Muscle layer of colon (tissue), 2 donors: ENCODE data around the gene RAPGEF4.
"Not testable (repeated sequence)": the region's sequence is repeated elsewhere in the genome, so short reads cannot be mapped to it uniquely, and the experiment has no call there.

Experiments
- H3K27ac ChIP-seq: one replicate; pipeline ENCODE4 v1.7.0; 2013; ENCODE audit warnings: low read depth, mild to moderate bottlenecking, low read length, moderate library complexity
- H3K27me3 ChIP-seq, 2 donors: one replicate each; pipeline ENCODE4 v1.7.0; 2013; ENCODE audit warnings: low read length in 2 of 2, mild to moderate bottlenecking in 2 of 2; ENCODE audit not compliant: insufficient read depth in 2 of 2, control insufficient read depth in 1 of 2
- H3K36me3 ChIP-seq: one replicate; pipeline ENCODE4 v1.7.0; 2013; ENCODE audit warnings: mild to moderate bottlenecking, low read length; ENCODE audit not compliant: insufficient read depth
- H3K4me1 ChIP-seq: one replicate; pipeline ENCODE4 v1.7.0; 2013; ENCODE audit warnings: mild to moderate bottlenecking, low read length; ENCODE audit not compliant: insufficient read depth
- H3K4me3 ChIP-seq, 2 donors: one replicate each; pipeline ENCODE4 v1.7.0; 2013; ENCODE audit warnings: low read length in 2 of 2, low read depth in 1 of 2, mild to moderate bottlenecking in 1 of 2, moderate library complexity in 1 of 2
- H3K9ac ChIP-seq: one replicate; pipeline ENCODE4 v1.7.0; 2013; ENCODE audit warnings: low read length
- H3K9me3 ChIP-seq: one replicate; pipeline ENCODE4 v1.7.0; 2013; ENCODE audit warnings: mild to moderate bottlenecking, low read length
- donor health status: abdominal sarcoma.
- donor health status: Adenocarcinoma of cecum.

RAPGEF4 gene

DNA sequence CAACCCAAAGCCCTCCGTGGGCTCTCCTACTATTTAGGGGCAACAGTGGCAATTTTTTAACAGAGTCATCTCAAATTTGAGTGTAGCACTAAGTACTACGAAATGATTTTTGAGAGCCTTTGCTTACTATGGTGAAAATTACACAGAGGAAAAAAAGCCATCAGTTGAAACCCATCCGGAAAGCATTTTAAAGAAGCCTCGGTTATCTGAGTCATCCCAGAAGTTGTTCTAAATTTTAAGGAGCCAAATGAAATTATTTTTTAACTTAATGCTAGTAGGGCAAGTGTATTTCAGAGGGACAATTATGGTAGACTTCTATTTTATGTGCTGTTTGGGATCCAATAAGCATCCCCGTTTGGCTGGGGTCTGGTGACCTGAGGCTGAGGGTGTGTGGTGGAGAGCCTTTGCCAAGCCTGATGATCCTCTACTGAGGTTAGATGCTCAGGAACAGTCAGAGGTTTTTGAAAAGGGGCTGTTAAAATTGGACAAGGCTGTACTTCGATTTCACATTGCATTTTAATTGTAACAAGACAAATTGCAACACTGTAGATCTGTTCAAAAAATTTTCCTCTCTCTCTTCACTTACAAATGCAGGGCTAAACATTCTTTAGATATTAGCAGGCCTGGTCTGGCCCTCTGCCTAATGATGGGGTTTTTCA is 47.0 kb downstream of the RAPGEF4 start:
- H3K4me3 ChIP-seq: no peak overlapping the region
- no peaks in the 10 kb centered on the region for H3K36me3 ChIP-seq
- no peak overlapping the region for H3K9ac ChIP-seq
- no peaks in the 10 kb centered on the region for H3K27me3 ChIP-seq
- H3K27ac ChIP-seq: no peak overlapping the region
- H3K4me1 ChIP-seq: no peaks in the 10 kb centered on the region
- H3K9me3 ChIP-seq: no peaks in the 10 kb centered on the region

GRCh38 chr2:172783165-172783898 is 47.7 kb downstream of the RAPGEF4 start:
- H3K4me3 ChIP-seq: no peak overlapping the region
- H3K27ac ChIP-seq: no peak overlapping the region
- no peaks in the 10 kb centered on the region for H3K4me1 ChIP-seq

GRCh38 chr2:172788871-172789270 is 53.2 kb downstream of the RAPGEF4 start:
- no peak overlapping the region for H3K27ac ChIP-seq
- H3K9me3 ChIP-seq: no peaks in the 10 kb centered on the region
- no peak overlapping the region for H3K9ac ChIP-seq
- no peaks in the 10 kb centered on the region for H3K36me3 ChIP-seq
- no peaks in the 10 kb centered on the region for H3K4me1 ChIP-seq
- no peaks in the 10 kb centered on the region for H3K27me3 ChIP-seq
- no peak overlapping the region for H3K4me3 ChIP-seq

More at GRCh38 chr2:172783165-172783898, 47.7 kb downstream of the RAPGEF4 start:
- Histone ChIP-seq H3K36me3 (no peaks in the 10 kb centered on the region), H3K9ac (no peak overlapping the region), H3K27me3 (no peaks in the 10 kb centered on the region), H3K9me3 (no peaks in the 10 kb centered on the region)

DNA sequence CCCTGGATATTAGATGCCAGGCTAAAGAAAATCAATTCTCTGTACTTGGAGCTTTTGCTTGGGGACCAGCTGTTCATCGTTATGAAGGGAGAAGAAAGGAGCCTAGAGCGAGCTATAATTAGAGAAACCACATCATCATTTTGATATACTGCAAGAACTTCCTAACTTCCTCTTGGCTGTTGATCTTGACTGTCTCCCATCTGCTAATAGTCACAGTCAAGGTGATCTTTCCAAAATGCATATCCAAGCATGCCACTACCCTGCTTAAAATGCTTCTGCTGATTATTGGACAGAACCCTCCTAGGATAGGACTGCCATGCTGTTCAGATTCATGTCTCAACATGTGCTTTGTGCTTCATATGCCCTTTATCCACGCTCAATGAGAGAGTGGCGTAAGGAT is 54.8 kb downstream of the RAPGEF4 start:
- H3K9me3 ChIP-seq: no peaks in the 10 kb centered on the region
- H3K4me3 ChIP-seq: no peak overlapping the region
- H3K9ac ChIP-seq: no peak overlapping the region
- H3K4me1 ChIP-seq: no peaks in the 10 kb centered on the region
- no peaks in the 10 kb centered on the region for H3K36me3 ChIP-seq
- H3K27me3 ChIP-seq: no peaks in the 10 kb centered on the region
- no peak overlapping the region for H3K27ac ChIP-seq

- no peaks in the 10 kb centered on the region for H3K27me3 ChIP-seq
- no peak overlapping the region for H3K27ac ChIP-seq
- H3K36me3 ChIP-seq: no peaks in the 10 kb centered on the region
- no peak overlapping the region for H3K4me3 ChIP-seq
- no peaks in the 10 kb centered on the region for H3K9me3 ChIP-seq
- H3K9ac ChIP-seq: no peak overlapping the region
- no peaks in the 10 kb centered on the region for H3K4me1 ChIP-seq
Measured at GRCh38 chr2:172791953-172792352, 56.3 kb downstream of the RAPGEF4 start.

- Histone ChIP-seq H3K27ac (no peak overlapping the region), H3K9ac (no peak overlapping the region), H3K36me3 (no peaks in the 10 kb centered on the region)
Measured at GRCh38 chr2:172792711-172793110, 57.1 kb downstream of the RAPGEF4 start.

GRCh38 chr2:172803308-172803707 is 67.7 kb downstream of the RAPGEF4 start:
- H3K27me3 ChIP-seq, H3K9ac ChIP-seq, H3K9me3 ChIP-seq, H3K4me1 ChIP-seq, H3K4me3 ChIP-seq, H3K36me3 ChIP-seq, H3K27ac ChIP-seq: not testable (repeated sequence)

More at GRCh38 chr2:172792711-172793110, 57.1 kb downstream of the RAPGEF4 start:
- H3K4me3 ChIP-seq: no peak overlapping the region
- H3K4me1 ChIP-seq: no peaks in the 10 kb centered on the region
- no peaks in the 10 kb centered on the region for H3K9me3 ChIP-seq
- H3K27me3 ChIP-seq: no peaks in the 10 kb centered on the region

DNA sequence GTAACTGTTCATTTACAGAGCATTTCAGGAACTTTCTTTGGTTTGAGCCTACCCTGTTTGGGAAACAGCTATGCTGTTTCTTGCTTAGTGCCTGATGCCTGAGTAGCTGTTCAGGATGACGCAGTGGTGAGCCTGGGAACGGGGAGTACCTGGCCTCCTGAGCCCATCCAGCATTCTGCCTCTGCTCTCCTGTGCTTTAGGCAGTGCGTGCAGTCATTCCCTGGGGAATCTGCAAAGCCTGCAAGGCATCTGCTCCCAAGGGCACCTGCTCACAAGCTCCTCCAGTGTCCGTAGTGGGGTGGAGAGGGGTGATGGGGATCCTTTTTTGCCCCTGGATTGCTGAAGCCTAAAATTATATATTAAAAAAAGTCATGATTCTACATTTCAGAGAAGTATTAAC is 68.8 kb downstream of the RAPGEF4 start:
- no peak overlapping the region for H3K27ac ChIP-seq
- no peaks in the 10 kb centered on the region for H3K9me3 ChIP-seq
- no peak overlapping the region for H3K9ac ChIP-seq
- H3K4me3 ChIP-seq: no peak overlapping the region
- no peaks in the 10 kb centered on the region for H3K27me3 ChIP-seq
- H3K36me3 ChIP-seq: no peaks in the 10 kb centered on the region
- no peaks in the 10 kb centered on the region for H3K4me1 ChIP-seq

- H3K9ac ChIP-seq: no peak overlapping the region
- no peaks in the 10 kb centered on the region for H3K27me3 ChIP-seq
- no peak overlapping the region for H3K27ac ChIP-seq
- no peaks in the 10 kb centered on the region for H3K9me3 ChIP-seq
- H3K4me3 ChIP-seq: no peak overlapping the region
- H3K36me3 ChIP-seq: no peaks in the 10 kb centered on the region
- no peaks in the 10 kb centered on the region for H3K4me1 ChIP-seq
Measured at GRCh38 chr2:172806493-172806892, 70.8 kb downstream of the RAPGEF4 start.

DNA sequence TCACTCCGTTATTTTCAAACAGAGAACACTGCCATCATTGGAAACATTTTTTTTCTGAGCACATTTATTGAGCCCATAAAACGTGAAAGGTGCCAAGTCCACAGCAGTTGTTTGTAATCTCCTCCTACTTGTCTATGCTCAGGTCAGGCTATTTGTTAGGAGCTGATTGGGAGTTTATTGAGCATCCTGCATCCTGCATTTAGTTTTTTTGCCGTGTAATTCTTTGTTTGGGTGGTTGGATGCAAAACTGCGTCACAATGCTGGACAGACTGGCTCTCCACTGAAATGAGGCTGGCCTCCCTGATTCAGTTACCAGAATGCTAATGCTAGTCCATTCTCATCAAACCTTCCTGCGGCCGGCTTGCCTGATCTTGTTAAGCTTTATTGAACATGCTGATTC is 71.4 kb downstream of the RAPGEF4 start:
- H3K4me3 ChIP-seq: no peak overlapping the region
- H3K36me3 ChIP-seq: no peaks in the 10 kb centered on the region
- H3K27ac ChIP-seq: no peak overlapping the region
- H3K27me3 ChIP-seq: no peaks in the 10 kb centered on the region
- H3K4me1 ChIP-seq: no peaks in the 10 kb centered on the region
- H3K9me3 ChIP-seq: no peaks in the 10 kb centered on the region
- no peak overlapping the region for H3K9ac ChIP-seq

- Histone ChIP-seq H3K9me3 (no peaks in the 10 kb centered on the region), H3K4me1 (no peaks in the 10 kb centered on the region), H3K27ac (no peak overlapping the region), H3K4me3 (no peak overlapping the region), H3K9ac (no peak overlapping the region), H3K36me3 (no peaks in the 10 kb centered on the region), H3K27me3 (no peaks in the 10 kb centered on the region)
Measured at GRCh38 chr2:172808156-172808555, 72.5 kb downstream of the RAPGEF4 start.

DNA sequence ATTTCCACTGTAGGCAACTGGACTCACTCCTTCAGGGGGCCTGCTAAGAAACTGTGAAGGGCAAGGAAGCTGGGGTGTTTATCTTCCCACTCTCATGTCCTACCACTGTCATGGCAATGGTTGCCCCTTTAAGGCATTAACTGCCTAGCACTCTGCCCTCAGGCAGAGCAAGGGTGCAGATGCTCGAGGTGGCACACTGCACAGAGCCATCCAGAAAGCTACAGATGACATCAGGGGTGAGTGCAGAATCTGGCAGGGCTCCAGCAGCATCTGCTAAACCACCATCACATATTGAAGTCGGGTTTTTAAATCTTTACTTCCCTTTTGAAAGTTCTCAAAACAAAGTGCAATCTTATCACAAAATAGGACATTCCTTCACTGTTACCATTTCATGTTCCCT is 75.4 kb downstream of the RAPGEF4 start:
- no peak overlapping the region for H3K27ac ChIP-seq
- H3K4me3 ChIP-seq: no peak overlapping the region
- no peaks in the 10 kb centered on the region for H3K4me1 ChIP-seq
- H3K27me3 ChIP-seq: no peaks in the 10 kb centered on the region
- H3K9me3 ChIP-seq: no peaks in the 10 kb centered on the region
- no peak overlapping the region for H3K9ac ChIP-seq
- no peaks in the 10 kb centered on the region for H3K36me3 ChIP-seq
